Sigmoid colon (tissue), 7 donors: ENCODE data around the gene ANXA2. TPM values are rescaled to one million over a fixed set of nuclear protein-coding genes. Genes with fewer than 3 reads are reported as not detected.

Experiments
- DNase-seq: peaks from one replicate; pipeline ENCODE4 v3.0.0-alpha.2; 2019
- H3K27ac ChIP-seq, 4 donors: fragments of 200-600 bp; sonication (generic); one replicate each; pipeline ENCODE4 v1.5.1; 2016 to 2019; ENCODE audit warnings: mild to moderate bottlenecking in 1 of 4
- H3K27me3 ChIP-seq, 3 donors: fragments of 200-600 bp; sonication (generic); one replicate each; pipeline ENCODE4 v1.5.1; 2019; ENCODE audit warnings: mild to moderate bottlenecking in 1 of 3
- H3K36me3 ChIP-seq, 4 donors: fragments of 200-600 bp; sonication (generic); one replicate each; pipeline ENCODE4 v1.5.1; 2016 to 2019
- H3K4me1 ChIP-seq, 4 donors: fragments of 200-600 bp; sonication (generic); one replicate each; pipeline ENCODE4 v1.5.1; 2017 to 2019
- H3K4me3 ChIP-seq, 4 donors: fragments of 200-600 bp; sonication (generic); one replicate each; pipeline ENCODE4 v1.5.1; 2017 to 2019; ENCODE audit warnings: mild to moderate bottlenecking in 2 of 4, moderate library complexity in 1 of 4
- H3K9me3 ChIP-seq, 4 donors: fragments of 200-600 bp in 3 of 4; sonication (generic) in 3 of 4; one replicate each; pipeline versions ENCODE4 v1.5.1 to v1.6.1; 2013 to 2019
- CTCF ChIP-seq, 4 experiments: fragments of 450-650 bp in 3 of 4; fragments of 200-600 bp in 1 of 4; IDR thresholded peaks; one replicate each; pipeline ENCODE4 v1.5.1; 2016 to 2019; ENCODE audit warnings: antibody characterized with exemption in 4 of 4, mild to moderate bottlenecking in 3 of 4, moderate library complexity in 2 of 4
- EP300 ChIP-seq, 4 donors: sonication (generic); formaldehyde crosslinking; IDR thresholded peaks; one replicate each; pipeline ENCODE4 v1.6.1; 2017; ENCODE audit warnings: antibody characterized with exemption in 4 of 4
- POLR2A ChIP-seq, 2 donors: fragments of 450-650 bp; IDR thresholded peaks; one replicate each; pipeline ENCODE4 v1.6.1; 2016; ENCODE audit warnings: antibody characterized with exemption in 2 of 2, mild to moderate bottlenecking in 2 of 2, moderate library complexity in 2 of 2
- POLR2AphosphoS5 ChIP-seq, 4 donors: sonication (generic); formaldehyde crosslinking; IDR thresholded peaks; one replicate each; pipeline ENCODE4 v1.6.1; 2017; ENCODE audit warnings: antibody characterized with exemption in 4 of 4
- WGBS, 2 donors: extraction: QIAGEN DNeasy Blood & Tissue Kit; methylation state at CpG; one replicate each; pipeline ENCODE4 v1.1.7; 2013; 5-methylcytosine and 5-hydroxymethylcytosine counted together
- intact Hi-C: fragments of 100-400 bp; cut with DNase I; formaldehyde crosslinking; loops from one replicate; pipeline ENCODE4 v1.15.1; 2023
- polyA plus RNA-seq, 3 donors: library from polyadenylated mRNA; stranded (reverse); fragments of 200-250 nt; gene quantifications; one replicate each; pipeline ENCODE4 v1.2.3, GENCODE V29; 2013
- total RNA-seq, 4 donors: library from RNA; depleted of rRNA; stranded (reverse); fragments of >200 nt; gene quantifications; one replicate each; pipeline ENCODE4 v1.1.0, GENCODE V29; 2016
- donor health status: healthy with polysubstance abuse.
- donor health status: Bipolar disorder and iron deficiency.
- donor health status: healthy.

Gene ANXA2
- total and polyA plus RNA-seq, 7 donors, result 157 to 3,307 (median 366) TPM

- 94 to 98% methylated on average over 3 of the region's 3 CpGs for WGBS, 2 donors
- no peak for DNase-seq
- no peaks in the 10 kb centered on the region for H3K4me1 ChIP-seq
- H3K9me3 ChIP-seq, result no peaks in the 10 kb centered on the region
- intact Hi-C loops, result no loop called here
- no peak overlapping the region for H3K27ac ChIP-seq
- no peaks in the 10 kb centered on the region for H3K27me3 ChIP-seq
- no peak overlapping the region for H3K4me3 ChIP-seq
- peaks cover 12 to 60% (median 45%) of the 10 kb centered on the region in 4 donors for H3K36me3 ChIP-seq
- TF ChIP-seq POLR2AphosphoS5 (IDR thresholded peaks at IDR 0.05), result no peak
- no peak for TF ChIP-seq POLR2A (IDR thresholded peaks at IDR 0.05)
- no peak for TF ChIP-seq CTCF (IDR thresholded peaks at IDR 0.05)
- no peak for TF ChIP-seq EP300 (IDR thresholded peaks at IDR 0.05)
These were observed 51.1 kb downstream of the ANXA2 start for GRCh38 chr15:60346653-60347052.

GRCh38 chr15:60346077-60346476 lies 51.7 kb downstream of the ANXA2 start:
- peaks cover 10 to 54% (median 40%) of the 10 kb centered on the region in 4 donors for H3K36me3 ChIP-seq
- no peak overlapping the region for H3K27ac ChIP-seq
- WGBS, 2 donors, result 96 to 97% methylated on average over 3 of the region's 3 CpGs
- intact Hi-C loops, result no loop called here
- DNase-seq, result no peak
- H3K4me3 ChIP-seq, result no peak overlapping the region
- no peaks in the 10 kb centered on the region for H3K27me3 ChIP-seq
- TF ChIP-seq POLR2AphosphoS5 (IDR thresholded peaks at IDR 0.05), result no peak
- TF ChIP-seq POLR2A (IDR thresholded peaks at IDR 0.05), result no peak
- H3K9me3 ChIP-seq, result no peaks in the 10 kb centered on the region
- no peaks in the 10 kb centered on the region for H3K4me1 ChIP-seq

- H3K4me1 ChIP-seq, result no peaks in the 10 kb centered on the region
- H3K36me3 ChIP-seq, result peaks cover 7 to 49% (median 35%) of the 10 kb centered on the region in 4 donors
- no peaks in the 10 kb centered on the region for H3K27me3 ChIP-seq
- 88 to 95% methylated on average over 3 of the region's 3 CpGs for WGBS, 2 donors
- intact Hi-C loops, result no loop called here
- no peak overlapping the region for H3K27ac ChIP-seq
- TF ChIP-seq EP300 (IDR thresholded peaks at IDR 0.05), result no peak
- TF ChIP-seq POLR2AphosphoS5 (IDR thresholded peaks at IDR 0.05), result no peak
- TF ChIP-seq POLR2A (IDR thresholded peaks at IDR 0.05), result no peak
- TF ChIP-seq CTCF (IDR thresholded peaks at IDR 0.05), result no peak
- no peak for DNase-seq
- H3K4me3 ChIP-seq, result no peak overlapping the region
- H3K9me3 ChIP-seq, result no peaks in the 10 kb centered on the region
These were observed 52.2 kb downstream of the ANXA2 start for GRCh38 chr15:60345598-60345997.

GRCh38 chr15:60344987-60345386 lies 52.8 kb downstream of the ANXA2 start:
- no peaks in the 10 kb centered on the region for H3K9me3 ChIP-seq
- H3K4me3 ChIP-seq, result no peak overlapping the region
- TF ChIP-seq POLR2A (IDR thresholded peaks at IDR 0.05) (no peak), CTCF (IDR thresholded peaks at IDR 0.05) (no peak), EP300 (IDR thresholded peaks at IDR 0.05) (no peak), POLR2AphosphoS5 (IDR thresholded peaks at IDR 0.05) (no peak)
- H3K36me3 ChIP-seq, result peaks cover 7 to 43% (median 30%) of the 10 kb centered on the region in 4 donors
- no peaks in the 10 kb centered on the region for H3K27me3 ChIP-seq
- intact Hi-C loops, result no loop called here
- H3K27ac ChIP-seq, result no peak overlapping the region
- WGBS, 2 donors, result 97% methylated on average over 2 of the region's 2 CpGs
- DNase-seq, result no peak
- no peaks in the 10 kb centered on the region for H3K4me1 ChIP-seq

DNA sequence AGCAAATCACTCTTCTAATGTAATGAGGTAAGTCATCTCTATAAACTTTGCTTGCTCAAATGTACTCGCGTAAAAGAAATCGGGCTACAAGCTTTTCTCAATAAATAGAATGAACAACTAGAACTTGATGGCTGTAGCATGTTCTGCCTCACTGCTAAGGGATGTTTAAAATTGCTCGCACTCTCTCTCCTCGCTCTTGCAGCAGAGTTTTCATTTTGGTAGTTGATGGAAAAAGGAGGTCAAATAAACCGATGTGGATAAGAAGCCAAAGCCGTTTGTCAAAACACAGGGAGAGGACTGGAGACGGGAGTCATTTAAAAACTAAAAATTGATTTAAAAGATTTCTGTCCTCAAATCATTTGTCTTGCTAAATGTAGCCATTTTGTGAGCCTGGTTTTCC lies 53.3 kb downstream of the ANXA2 start:
- 90 to 91% methylated on average over 8 of the region's 8 CpGs for WGBS, 2 donors
- Histone ChIP-seq H3K4me1 (no peaks in the 10 kb centered on the region), H3K36me3 (peaks cover 7 to 43% (median 30%) of the 10 kb centered on the region in 4 donors), H3K27me3 (no peaks in the 10 kb centered on the region), H3K4me3 (no peak overlapping the region), H3K27ac (no peak overlapping the region), H3K9me3 (no peaks in the 10 kb centered on the region)
- TF ChIP-seq POLR2AphosphoS5 (IDR thresholded peaks at IDR 0.05) (no peak), EP300 (IDR thresholded peaks at IDR 0.05) (no peak), POLR2A (IDR thresholded peaks at IDR 0.05) (no peak), CTCF (IDR thresholded peaks at IDR 0.05) (no peak)
- DNase-seq, result no peak
- intact Hi-C loops, result no loop called here
